Suprapubic skin (tissue), 4 donors: ENCODE measurements around the gene PNPLA2.

Experiments
- POLR2A ChIP-seq, 2 donors: fragments of 450-650 bp; IDR thresholded peaks; one replicate each; pipeline ENCODE4 v1.6.1; 2017; ENCODE audit warnings: antibody characterized with exemption in 2 of 2, mild to moderate bottlenecking in 2 of 2, moderate library complexity in 2 of 2
- POLR2AphosphoS5 ChIP-seq, 3 donors: sonication (generic); formaldehyde crosslinking; IDR thresholded peaks; one replicate each; pipeline ENCODE4 v1.6.1; 2017; ENCODE audit warnings: antibody characterized with exemption in 3 of 3
- TF ChIP-seq, protein P1 (sequence below), 2 donors: fragments of 200-600 bp in 1 of 2; fragments of 450-650 bp in 1 of 2; sonication (generic) in 1 of 2; IDR thresholded peaks; one replicate each; pipeline ENCODE4 v1.5.1; 2016 to 2019; ENCODE audit warnings: antibody characterized with exemption in 2 of 2, mild to moderate bottlenecking in 1 of 2, moderate library complexity in 1 of 2

DNA sequence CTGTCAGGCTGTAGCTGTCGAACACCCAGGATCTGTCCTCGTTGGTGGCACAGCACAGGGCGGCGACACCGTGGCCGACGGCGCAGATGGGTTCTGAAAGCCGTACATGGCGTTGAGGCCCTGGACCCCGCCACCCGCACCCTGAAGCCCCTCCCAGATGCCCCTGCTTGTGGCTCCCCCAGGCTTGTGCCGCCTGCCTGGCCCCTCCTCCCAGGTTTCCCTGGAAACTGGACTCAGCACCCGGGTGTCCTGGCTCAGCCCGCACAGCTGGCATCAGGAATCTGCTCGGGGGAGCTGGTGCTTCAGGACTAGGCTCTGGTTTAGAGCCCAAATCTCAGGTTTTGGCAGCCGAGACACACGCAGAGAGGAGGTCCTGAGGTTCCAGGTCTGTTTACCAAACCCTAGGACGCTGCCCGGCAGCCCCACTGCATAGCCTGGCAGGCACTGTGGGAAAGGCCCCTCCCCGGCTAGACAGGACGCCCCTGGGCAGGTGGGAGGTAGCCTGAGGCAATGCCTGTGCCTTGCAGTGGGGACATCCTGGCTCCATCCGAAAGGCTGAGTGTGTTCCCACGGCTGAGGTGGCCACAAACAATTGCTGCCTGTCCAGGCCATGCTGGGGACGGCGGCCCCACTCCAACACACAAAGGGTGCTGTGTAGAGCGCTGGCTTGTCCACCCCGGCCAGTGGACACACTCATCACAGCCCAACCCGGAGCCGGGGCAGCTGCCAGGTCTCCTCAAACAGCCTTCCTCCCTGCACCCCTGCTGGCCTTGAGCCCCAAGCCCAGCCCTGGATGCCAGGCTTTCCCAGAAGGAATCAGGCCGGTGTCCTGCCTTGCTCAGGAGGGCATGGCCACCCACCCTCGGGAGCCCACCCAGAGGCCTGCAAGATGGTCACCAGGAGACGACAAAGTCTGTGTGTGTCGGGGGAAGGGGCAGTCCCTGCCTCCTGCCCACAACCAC is 46.0 kb upstream of the PNPLA2 start:
- TF ChIP-seq POLR2A (IDR thresholded peaks at IDR 0.05) (no peak), POLR2AphosphoS5 (IDR thresholded peaks at IDR 0.05) (no peak)
- TF ChIP-seq, protein P1, sequence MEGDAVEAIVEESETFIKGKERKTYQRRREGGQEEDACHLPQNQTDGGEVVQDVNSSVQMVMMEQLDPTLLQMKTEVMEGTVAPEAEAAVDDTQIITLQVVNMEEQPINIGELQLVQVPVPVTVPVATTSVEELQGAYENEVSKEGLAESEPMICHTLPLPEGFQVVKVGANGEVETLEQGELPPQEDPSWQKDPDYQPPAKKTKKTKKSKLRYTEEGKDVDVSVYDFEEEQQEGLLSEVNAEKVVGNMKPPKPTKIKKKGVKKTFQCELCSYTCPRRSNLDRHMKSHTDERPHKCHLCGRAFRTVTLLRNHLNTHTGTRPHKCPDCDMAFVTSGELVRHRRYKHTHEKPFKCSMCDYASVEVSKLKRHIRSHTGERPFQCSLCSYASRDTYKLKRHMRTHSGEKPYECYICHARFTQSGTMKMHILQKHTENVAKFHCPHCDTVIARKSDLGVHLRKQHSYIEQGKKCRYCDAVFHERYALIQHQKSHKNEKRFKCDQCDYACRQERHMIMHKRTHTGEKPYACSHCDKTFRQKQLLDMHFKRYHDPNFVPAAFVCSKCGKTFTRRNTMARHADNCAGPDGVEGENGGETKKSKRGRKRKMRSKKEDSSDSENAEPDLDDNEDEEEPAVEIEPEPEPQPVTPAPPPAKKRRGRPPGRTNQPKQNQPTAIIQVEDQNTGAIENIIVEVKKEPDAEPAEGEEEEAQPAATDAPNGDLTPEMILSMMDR (IDR thresholded peaks at IDR 0.05): no peak
